Measurements from ENCODE around the gene VEZT.
"Not testable (repeated sequence)": the region's sequence is repeated elsewhere in the genome, so short reads cannot be mapped to it uniquely, and the experiment has no call there.

The VEZT gene

DNA sequence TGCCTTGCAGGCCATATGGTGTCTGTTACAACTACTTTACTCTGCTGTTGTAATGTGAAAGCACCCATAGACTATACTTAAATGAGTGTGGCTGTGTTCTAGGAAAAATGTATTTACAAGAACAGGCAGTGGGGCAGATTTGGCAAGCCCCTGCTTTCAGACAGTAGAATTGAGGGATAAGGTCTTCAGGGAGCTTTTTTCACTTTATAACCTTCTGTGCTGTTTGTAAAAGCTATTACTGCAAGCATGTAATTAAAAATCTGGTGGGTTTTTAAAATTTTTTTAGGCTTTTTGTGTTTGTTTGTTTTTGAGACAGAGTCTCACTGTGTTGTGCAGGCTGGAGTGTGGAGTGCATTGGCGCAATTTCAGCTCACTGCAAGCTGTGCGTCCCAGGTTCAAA, 73.9 kb downstream of the VEZT start:
- in situ Hi-C loops (cut with HindIII; ENCODE audit: low pct_unique_long_range_greater_than_20kb, low sequenced_read_pairs) = no loop called here

DNA sequence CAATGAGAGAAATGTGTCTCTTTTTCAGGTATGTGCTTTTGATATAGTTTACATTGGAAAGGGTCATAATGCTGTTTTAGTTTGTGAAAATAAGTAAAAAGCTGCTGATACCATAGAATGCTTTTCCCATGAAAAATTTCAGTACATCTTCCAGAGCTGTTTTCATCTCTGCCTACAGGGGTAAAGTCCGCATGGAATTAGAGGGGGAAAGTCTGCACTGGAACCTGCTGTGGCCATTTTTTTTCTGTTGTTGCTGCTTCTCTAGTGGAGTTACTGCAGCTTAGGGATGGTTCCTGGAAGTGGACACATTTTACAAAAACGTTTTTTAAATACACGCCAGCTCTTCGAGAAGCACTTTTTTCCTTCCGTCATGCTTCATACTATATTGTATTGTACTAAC, 81.3 kb downstream of the VEZT start:
- in situ Hi-C loops (cut with HindIII; ENCODE audit: low pct_unique_long_range_greater_than_20kb, low sequenced_read_pairs) = no loop called here
- TF ChIP-seq JUND (IDR thresholded peaks at IDR 0.05; ENCODE audit: low read depth) = no peak
- no peak for DNase-seq (ENCODE audit: low read depth in 1 of 2, low spot score in 1 of 2)

More for the DNA sequence above, 73.9 kb downstream of the VEZT start:
- no peak for TF ChIP-seq JUND (IDR thresholded peaks at IDR 0.05; ENCODE audit: low read depth)
- no peak for DNase-seq (ENCODE audit: low read depth in 1 of 2, low spot score in 1 of 2)

DNA sequence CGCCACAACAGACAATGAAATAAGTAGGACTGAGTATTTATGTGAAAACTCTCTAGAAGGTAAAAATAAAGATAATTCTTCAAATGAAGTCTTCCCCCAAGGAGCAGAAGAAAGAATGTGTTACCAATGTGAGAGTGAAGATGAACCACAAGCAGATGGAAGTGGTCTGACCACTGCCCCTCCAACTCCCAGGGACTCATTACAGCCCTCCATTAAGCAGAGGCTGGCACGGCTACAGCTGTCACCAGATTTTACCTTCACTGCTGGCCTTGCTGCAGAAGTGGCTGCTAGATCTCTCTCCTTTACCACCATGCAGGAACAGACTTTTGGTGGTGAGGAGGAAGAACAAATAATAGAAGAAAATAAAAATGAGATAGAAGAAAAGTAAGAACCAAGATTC, 82.7 kb downstream of the VEZT start:
- DNase-seq (ENCODE audit: low read depth in 1 of 2, low spot score in 1 of 2) = no peak
- in situ Hi-C loops (cut with HindIII; ENCODE audit: low pct_unique_long_range_greater_than_20kb, low sequenced_read_pairs) = no loop called here
- TF ChIP-seq JUND (IDR thresholded peaks at IDR 0.05; ENCODE audit: low read depth) = no peak

DNA sequence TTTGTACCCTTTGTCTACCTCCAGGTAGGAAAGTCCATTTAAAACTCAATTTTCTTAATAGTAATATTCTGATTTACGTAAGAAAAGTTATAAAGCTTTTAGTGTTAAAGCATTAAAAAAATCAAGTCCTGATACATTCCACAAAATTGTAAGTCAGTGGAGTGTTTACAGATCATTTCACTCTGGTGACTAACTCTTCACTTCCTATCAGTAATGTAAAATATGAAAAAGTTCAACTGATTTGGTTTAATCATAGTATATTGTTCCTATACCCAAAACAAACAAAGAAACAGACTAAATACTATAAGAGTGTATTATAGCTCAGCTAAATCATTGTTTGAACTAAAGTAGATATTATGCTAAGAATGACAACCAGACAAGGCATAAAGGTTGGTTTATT, 85.9 kb downstream of the VEZT start:
- in situ Hi-C loops (cut with HindIII; ENCODE audit: low pct_unique_long_range_greater_than_20kb, low sequenced_read_pairs) = no loop called here
- DNase-seq (ENCODE audit: low read depth in 1 of 2, low spot score in 1 of 2) = no peak
- TF ChIP-seq JUND (IDR thresholded peaks at IDR 0.05; ENCODE audit: low read depth) = no peak

DNA sequence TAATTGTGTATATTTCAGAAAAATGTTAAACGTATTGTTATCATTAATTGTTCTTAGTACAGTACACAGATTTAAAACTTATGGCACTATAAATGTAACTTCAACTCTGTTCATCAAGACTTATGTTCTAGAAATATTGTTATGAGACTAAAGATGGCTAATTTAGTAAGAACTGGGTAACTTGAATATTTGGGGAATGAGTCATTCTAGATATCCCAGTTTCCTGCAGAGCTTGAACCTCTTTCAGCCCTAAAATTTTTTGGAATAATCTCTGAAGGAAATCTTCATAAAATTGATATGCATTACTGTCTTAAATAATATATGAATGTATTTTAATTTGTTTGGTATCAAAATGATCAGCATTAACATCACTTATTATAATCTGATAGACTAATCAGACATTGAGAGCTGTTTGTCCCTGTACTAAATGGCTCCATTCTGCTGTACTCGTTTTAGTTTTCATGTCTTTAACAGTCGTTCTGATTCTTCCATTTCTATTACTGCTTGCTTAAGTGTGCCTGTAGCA, 87.1 kb downstream of the VEZT start:
- DNase-seq (ENCODE audit: low read depth in 1 of 2, low spot score in 1 of 2) = no peak
- no peak for TF ChIP-seq JUND (IDR thresholded peaks at IDR 0.05; ENCODE audit: low read depth)
- in situ Hi-C loops (cut with HindIII; ENCODE audit: low pct_unique_long_range_greater_than_20kb, low sequenced_read_pairs) = no loop called here

DNA sequence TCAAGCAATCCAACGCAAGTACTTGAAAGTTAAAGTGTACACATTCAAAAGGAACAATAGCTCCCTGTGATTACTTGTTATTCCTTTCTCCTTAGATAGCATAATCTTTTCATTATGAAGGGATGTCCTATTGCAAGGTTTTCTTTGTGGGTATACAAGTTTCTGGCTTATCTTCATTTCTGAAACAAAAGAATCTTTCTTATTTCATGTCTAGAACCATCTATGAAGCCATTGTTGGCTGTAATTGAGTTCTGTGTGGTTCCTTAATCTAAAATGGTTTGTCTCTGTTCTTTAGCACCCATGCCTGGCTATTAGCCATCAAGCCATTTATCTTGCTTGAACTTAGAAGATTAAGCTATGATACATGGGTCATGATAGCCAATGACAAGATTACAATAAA, 95.0 kb downstream of the VEZT start:
- no peak for TF ChIP-seq JUND (IDR thresholded peaks at IDR 0.05; ENCODE audit: low read depth)
- in situ Hi-C loops (cut with HindIII; ENCODE audit: low pct_unique_long_range_greater_than_20kb, low sequenced_read_pairs) = no loop called here
- no peak for DNase-seq (ENCODE audit: low read depth in 1 of 2, low spot score in 1 of 2)

DNA sequence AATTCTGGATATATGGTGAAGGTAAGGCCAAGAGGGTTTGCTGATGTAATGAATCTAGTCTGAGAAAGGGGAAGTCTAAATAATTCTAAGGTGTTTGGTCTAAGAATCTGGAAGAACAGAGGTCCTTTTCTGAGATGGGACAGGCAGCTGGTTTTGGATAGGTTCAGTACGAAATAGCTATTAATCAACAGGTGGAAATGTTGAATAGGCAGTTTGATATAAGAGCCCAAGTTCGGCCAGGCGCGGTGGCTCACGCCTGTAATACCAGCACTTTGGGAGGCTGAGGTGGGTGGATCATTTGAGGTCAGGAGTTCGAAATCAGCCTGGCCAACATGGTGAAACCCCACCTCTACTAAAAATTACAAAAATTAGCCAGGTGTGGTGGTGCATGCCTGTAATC, 97.1 kb downstream of the VEZT start:
- DNase-seq (ENCODE audit: low read depth in 1 of 2, low spot score in 1 of 2); in situ Hi-C loops (cut with HindIII; ENCODE audit: low pct_unique_long_range_greater_than_20kb, low sequenced_read_pairs): not testable (repeated sequence)

DNA sequence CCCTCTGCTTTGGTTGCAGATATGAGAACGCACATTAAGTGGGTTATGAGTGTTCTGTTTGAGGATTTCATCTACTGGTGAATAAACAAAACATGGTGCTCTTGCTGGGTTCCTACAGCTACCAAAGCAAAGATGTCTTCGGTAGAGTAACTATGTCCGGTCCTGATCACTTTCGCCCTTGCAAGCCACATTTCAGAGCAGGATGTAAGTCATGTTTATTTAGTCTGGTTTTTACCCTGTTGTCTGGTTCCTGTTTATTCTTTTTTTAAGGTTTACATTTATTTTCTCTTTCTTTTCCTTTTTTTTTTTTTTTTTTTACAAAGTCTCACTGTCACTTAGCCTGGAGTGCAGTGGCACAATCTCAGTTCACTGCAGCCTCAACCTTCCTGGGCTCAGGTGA, 99.2 kb downstream of the VEZT start:
- in situ Hi-C loops (cut with HindIII; ENCODE audit: low pct_unique_long_range_greater_than_20kb, low sequenced_read_pairs) = no loop called here
- TF ChIP-seq JUND (IDR thresholded peaks at IDR 0.05; ENCODE audit: low read depth) = no peak
- DNase-seq (ENCODE audit: low read depth in 1 of 2, low spot score in 1 of 2) = no peak

DNA sequence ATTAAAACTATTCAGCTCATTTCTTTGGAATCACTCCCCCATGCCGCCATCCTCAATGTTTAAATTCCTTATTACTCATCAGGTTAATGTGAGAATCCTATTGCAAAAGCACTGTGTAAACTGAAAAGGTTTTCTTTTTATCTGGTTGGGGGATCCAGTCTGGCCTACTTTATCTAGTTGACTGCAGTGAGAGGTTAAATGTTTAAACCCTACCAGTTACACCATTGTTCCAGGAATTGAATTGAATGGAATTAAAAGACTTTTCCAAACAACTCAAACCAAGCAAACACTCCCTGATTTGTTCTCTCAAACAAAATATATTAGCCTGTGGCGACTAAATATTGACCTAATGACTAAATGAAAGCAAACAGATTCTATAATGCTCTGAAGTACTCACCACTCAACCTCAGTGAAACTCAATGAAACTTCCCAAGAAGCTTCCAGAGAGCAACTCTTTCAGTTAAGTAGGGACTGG, 100.5 kb downstream of the VEZT start:
- in situ Hi-C loops (cut with HindIII; ENCODE audit: low pct_unique_long_range_greater_than_20kb, low sequenced_read_pairs) = no loop called here
- peak; percentile 28 to 88 for DNase-seq (ENCODE audit: low read depth in 1 of 2, low spot score in 1 of 2)
- peak; percentile 72 for TF ChIP-seq JUND (IDR thresholded peaks at IDR 0.05; ENCODE audit: low read depth)

DNA sequence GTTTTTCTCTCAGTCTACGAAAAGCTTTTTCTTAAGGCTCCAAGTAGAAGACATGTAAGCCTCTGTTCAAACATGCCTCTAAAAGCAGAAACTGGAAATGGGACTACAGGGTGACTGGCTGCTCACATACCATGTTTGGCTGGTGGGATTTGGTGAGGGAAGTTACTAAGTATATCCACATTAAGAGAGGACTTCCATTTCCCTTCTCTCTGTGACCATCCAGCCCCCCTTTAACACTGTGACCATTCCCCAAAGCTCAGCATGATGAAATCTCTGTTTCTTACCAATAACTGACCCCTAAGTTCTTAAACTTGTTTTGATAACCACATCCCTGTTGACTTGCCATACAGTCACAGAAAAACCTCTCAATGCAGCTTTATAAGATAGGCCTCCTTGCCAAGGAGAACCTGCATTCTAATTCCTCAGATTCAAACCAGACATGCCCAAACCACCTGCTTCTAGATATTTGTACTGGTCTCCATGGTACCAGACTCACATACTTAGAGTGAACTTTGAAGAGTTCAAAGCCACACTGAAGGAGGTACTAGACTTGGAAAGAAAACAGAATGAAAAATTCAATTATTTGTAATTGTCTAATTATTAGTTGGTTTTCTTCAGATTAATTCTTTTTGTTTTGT, 102.2 kb downstream of the VEZT start:
- no peak for TF ChIP-seq JUND (IDR thresholded peaks at IDR 0.05; ENCODE audit: low read depth)
- peak in 1 of 2 experiments; percentile 34 for DNase-seq (ENCODE audit: low read depth in 1 of 2, low spot score in 1 of 2)
- in situ Hi-C loops (cut with HindIII; ENCODE audit: low pct_unique_long_range_greater_than_20kb, low sequenced_read_pairs) = no loop called here

DNA sequence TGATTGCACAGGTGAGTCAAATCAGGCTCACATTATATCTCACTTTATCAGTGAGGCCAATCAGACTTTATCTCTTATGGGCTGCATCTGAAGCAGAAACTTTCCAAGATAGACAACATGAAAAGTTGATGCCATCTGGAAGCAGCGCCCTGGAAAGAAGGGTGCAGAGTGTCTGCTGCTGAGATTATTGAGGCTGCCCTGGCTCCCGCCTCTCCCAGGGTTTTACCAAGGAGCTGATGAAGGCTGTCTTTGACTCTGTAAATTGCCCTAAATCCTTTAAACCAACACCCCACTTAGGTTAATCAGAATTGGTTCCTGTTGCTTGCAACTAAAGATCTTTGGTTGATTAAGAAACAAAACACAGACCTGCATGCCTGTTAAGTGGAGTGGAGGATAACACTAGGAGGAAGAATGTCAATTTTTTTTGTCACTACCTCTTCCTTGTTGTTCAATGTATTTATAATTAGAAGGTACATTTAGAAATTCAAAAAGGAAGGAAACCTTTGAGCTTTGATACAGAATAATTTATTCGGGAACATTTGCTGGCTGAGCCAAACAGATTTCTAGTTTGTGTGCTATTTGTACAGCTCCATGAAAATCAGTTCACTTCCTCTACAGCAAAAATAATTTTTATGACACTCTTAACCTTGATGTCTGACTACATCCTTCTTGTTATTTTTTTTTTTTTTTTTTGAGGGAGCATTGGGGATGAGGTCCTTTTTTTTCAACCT, 104.1 kb downstream of the VEZT start:
- TF ChIP-seq JUND (IDR thresholded peaks at IDR 0.05; ENCODE audit: low read depth) = no peak
- in situ Hi-C loops (cut with HindIII; ENCODE audit: low pct_unique_long_range_greater_than_20kb, low sequenced_read_pairs) = no loop called here
- DNase-seq (ENCODE audit: low read depth in 1 of 2, low spot score in 1 of 2) = no peak

DNA sequence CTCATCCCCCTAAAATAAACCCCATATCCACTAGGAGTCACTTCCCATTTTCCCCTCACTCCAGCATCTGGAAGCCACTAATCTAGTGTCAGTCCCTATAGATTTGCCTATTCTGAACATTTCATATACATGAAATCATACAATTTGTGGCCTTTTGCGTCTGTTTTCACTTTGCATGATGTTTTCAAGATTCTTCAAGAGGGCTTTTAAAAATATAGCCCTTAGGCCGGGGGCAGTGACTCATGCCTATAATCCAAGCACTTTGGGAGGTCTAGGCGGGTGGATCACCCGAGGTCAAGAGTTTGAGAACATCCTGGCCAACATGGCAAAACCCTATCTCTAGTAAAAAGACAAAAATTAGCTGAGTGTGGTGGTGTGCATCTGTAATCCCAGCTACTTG, 104.7 kb downstream of the VEZT start:
- no peak for DNase-seq (ENCODE audit: low read depth in 1 of 2, low spot score in 1 of 2)

DNA sequence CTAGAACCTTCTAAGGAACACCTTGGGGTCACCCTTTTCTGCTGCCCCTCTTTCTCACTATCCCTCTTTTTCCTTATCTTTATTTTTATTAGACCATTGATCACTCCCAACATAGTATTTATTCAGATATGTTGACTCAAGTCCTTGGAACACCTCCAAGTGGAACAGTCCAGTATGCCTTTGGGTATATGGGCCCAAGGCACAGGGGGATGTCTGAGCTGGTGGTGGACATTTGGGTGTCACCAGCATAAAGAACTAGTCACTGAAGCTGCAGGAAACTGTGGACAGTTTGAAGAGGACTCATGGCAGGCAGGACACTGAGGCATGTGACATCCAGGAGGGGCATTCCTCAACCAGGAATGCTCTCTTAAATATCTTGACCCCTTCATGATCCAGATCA, 105.6 kb downstream of the VEZT start:
- no peak for DNase-seq (ENCODE audit: low read depth in 1 of 2, low spot score in 1 of 2)
- in situ Hi-C loops (cut with HindIII; ENCODE audit: low pct_unique_long_range_greater_than_20kb, low sequenced_read_pairs) = no loop called here
- TF ChIP-seq JUND (IDR thresholded peaks at IDR 0.05; ENCODE audit: low read depth) = no peak

More for the DNA sequence above, 104.7 kb downstream of the VEZT start:
- no peak for TF ChIP-seq JUND (IDR thresholded peaks at IDR 0.05; ENCODE audit: low read depth)
- in situ Hi-C loops (cut with HindIII; ENCODE audit: low pct_unique_long_range_greater_than_20kb, low sequenced_read_pairs) = no loop called here

DNA sequence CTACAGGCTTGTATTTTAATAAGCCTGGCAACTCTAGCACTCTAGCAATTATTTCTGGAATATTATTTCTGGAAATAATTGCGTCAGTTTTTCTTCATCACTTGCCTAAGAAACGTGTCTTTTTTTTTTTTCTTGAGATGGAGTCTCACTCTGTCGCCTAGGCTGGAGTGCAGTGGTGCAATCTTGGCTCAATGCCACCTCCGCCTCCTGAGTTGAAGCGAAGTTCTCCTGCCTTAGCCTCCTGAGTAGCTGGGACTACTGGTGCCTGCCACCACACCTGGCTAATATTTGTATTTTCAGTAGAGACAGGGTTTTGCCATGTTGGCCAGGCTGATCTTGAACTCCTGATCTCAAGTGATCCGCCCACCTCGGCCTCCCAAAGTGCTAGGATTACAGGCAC, 106.6 kb downstream of the VEZT start:
- in situ Hi-C loops (cut with HindIII; ENCODE audit: low pct_unique_long_range_greater_than_20kb, low sequenced_read_pairs); DNase-seq (ENCODE audit: low read depth in 1 of 2, low spot score in 1 of 2): not testable (repeated sequence)
